ENCODE results near the gene INSRR. TPM values are rescaled to one million over a fixed set of nuclear protein-coding genes. Genes with fewer than 3 reads are reported as not detected.
A peak's percentile ranks its signal among the peaks of the same experiment; 100 is the strongest.

Gene INSRR
- polyA plus RNA-seq, 2 of the 4 experiments (the other 2 are of a cell fraction), result not detected

DNA sequence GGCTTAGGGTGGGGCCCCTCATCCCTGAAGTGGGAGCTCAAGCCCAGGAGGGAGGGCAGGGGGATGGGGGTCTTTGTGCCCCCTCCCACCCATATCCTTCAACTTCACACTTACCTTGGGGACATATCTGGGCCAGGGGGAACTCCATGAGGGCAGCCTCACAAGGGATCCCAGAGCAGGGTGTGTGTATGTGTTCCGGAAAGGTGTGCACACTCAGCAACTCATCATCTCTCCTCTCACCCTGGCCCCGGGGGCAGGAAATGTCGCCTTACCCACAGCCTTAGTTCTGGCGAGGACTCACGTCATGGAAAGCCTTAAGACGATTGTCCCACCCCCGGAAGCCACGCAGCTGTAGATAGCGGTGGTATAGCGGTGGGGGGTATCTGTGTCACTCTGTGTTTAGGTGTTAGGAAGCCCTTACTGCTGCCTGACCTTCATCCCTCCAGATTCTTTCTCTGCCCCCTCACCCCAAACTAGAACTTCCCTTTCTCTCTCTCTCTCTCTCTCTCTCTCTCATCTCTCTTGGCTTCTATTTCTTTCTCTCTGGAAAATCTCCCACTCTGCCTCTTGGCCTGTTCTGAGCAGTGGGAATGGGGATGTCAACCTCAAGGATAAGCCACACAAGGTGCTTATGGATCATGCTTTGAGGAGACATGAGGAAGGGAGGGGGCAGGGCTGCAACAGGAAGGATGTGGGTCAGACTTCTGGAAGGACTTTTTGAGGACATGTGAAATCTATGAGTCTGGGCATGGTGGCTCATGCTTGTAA, 42.2 kb downstream of the INSRR start, which contains the start of gene SH2D2A:
TSS of gene SH2D2A (minus strand) at position 288 of the 768 bp plus-strand sequence. CDS start at position 148, 140 bp downstream.
- Histone ChIP-seq H3K27ac (no peak within 1 kb of the TSS), H3K4me1 (peaks cover 24% of the 10 kb centered on the region), H3K4me2 (no peak within 1 kb of the TSS), H3K4me3 (no peak within 1 kb of the TSS), H3K9me3 (no peaks in the 10 kb centered on the region)
- ATAC-seq (no peak), FAIRE-seq (no peak), DNase-seq (ENCODE audit: low read depth in 1 of 2, low spot score in 1 of 2) (no peak)
- CTCF ChIA-PET, result interaction anchor here (1.0 to 4.8 kb wide), 5 partner anchors 21 to 104 kb away, joined by 3 to 20 read pairs (median 7); partner anchors contain the start of genes INSRR and LRRC71
- no peak for TF ChIP-seq RCOR1 (IDR thresholded peaks at IDR 0.05; ENCODE audit: low read depth, low read length)
- POLR2A ChIA-PET, result no interaction called here
- WGBS (ENCODE audit: missing lambda C conversion rate), result 73% methylated on average over 10 of the region's 10 CpGs

DNA sequence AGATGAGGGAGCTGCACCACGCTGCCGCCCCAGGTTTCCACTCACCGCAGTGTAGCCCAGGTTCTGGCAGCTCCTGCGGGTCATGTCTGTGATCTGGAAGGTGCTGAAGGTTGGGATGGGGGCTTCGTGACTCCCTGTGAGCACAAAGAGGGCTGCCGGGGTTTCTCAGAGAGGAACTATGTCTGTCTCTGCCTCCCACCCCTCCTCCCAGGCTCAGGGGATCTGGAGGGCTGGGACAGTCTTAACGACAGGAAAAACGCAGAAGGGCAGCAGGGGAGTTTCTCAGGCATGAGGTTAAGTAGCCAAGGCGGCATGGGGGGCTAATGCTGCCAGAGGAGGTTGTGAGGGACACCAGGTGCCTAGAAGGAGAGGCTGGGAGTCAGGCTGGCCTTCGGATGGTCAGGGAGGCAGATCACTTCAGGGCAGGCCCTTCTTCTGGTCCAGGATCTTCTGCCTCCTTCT, 42.9 kb downstream of the INSRR start:
- H3K4me1 ChIP-seq, result peaks cover 24% of the 10 kb centered on the region
- TF ChIP-seq ELK1 (IDR thresholded peaks at IDR 0.05; ENCODE audit: low read depth, low read length) (no peak), NPAS2 (CRISPR knock-in tag; IDR thresholded peaks at IDR 0.05; ENCODE audit: borderline replicate concordance) (no peak), ZFP36 (IDR thresholded peaks at IDR 0.05; ENCODE audit: borderline replicate concordance, partially characterized antibody) (no peak), HOXB13 (CRISPR knock-in tag; IDR thresholded peaks at IDR 0.05; ENCODE audit: low read depth) (no peak), CBX2 (IDR thresholded peaks at IDR 0.05; ENCODE audit: borderline replicate concordance, low read depth) (no peak), TFCP2L1 (CRISPR knock-in tag; IDR thresholded peaks at IDR 0.05) (no peak), RAD21 (conservative IDR thresholded peaks at IDR 0.05 in 1 of 2, IDR thresholded peaks at IDR 0.05 in 1 of 2) (no peak), HOXA7 (CRISPR knock-in tag; IDR thresholded peaks at IDR 0.05) (no peak), RFX5 (IDR thresholded peaks at IDR 0.05) (no peak), PBX3 (IDR thresholded peaks at IDR 0.05) (no peak), ESRRA (IDR thresholded peaks at IDR 0.05; ENCODE audit: borderline replicate concordance, low read length) (no peak), POLR2AphosphoS2 (conservative IDR thresholded peaks at IDR 0.05; ENCODE audit: low read length) (no peak), BCL3 (IDR thresholded peaks at IDR 0.05) (no peak)
- 63% methylated on average over 10 of the region's 10 CpGs for WGBS (ENCODE audit: missing lambda C conversion rate)
- H3K4me3 ChIP-seq, result no peak overlapping the region
- no peaks in the 10 kb centered on the region for H3K9me3 ChIP-seq
- H3K27ac ChIP-seq, result no peak overlapping the region
- FAIRE-seq, result no peak
- ChIA-PET POLR2A (no interaction called here), CTCF (interaction anchor here (1.0 to 27.2 kb wide), 4 partner anchors 20 to 104 kb away, joined by 3 to 480 read pairs (median 12); partner anchors contain the start of genes INSRR, LRRC71 and NTRK1)
- no peak for DNase-seq (ENCODE audit: low read depth in 1 of 2, low spot score in 1 of 2)
- ATAC-seq, result no peak
- no peak overlapping the region for H3K4me2 ChIP-seq

DNA sequence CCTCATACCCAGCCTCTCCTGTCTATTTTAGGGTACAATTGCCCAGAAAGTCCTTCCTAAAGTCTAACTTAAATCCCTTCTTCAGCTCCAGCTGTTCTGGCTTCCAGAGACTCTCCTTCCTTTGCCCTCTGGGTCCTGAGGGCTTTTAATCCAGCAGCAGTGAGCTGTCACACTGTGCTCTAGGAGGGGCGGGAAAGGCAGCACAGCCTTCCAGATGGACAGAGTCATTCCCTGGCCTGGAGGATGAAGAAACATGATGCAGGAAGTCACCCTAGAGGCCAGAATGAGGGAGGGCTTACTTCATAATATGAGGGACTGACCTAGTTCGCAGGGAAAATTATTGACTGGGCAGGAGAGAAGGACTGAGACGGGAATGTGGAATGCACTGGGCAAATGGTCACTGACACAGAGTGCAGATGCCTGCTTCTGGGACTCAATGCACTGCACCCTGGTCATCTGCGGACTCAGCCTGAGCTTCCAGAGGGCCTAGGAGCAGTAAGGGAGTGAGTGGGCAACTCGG, 43.5 kb downstream of the INSRR start:
- no peaks in the 10 kb centered on the region for H3K9me3 ChIP-seq
- ATAC-seq (peak; percentile 33 to 37; a peak in 5 of 6 replicates), DNase-seq (ENCODE audit: low read depth in 1 of 2, low spot score in 1 of 2) (peak; percentile 27 to 34), FAIRE-seq (no peak)
- TF ChIP-seq SMC3 (IDR thresholded peaks at IDR 0.05) (no peak), MYC (IDR thresholded peaks at IDR 0.05; ENCODE audit: borderline replicate concordance, low read length) (no peak), SREBF2 (IDR thresholded peaks at IDR 0.05) (no peak), POLR2AphosphoS2 (conservative IDR thresholded peaks at IDR 0.05; ENCODE audit: low read length) (no peak), EHF (CRISPR knock-in tag; IDR thresholded peaks at IDR 0.05) (no peak)
- 74% methylated on average over 5 of the region's 5 CpGs for WGBS (ENCODE audit: missing lambda C conversion rate)
- H3K4me3 ChIP-seq, result no peak overlapping the region
- peaks cover 24% of the 10 kb centered on the region for H3K4me1 ChIP-seq
- H3K4me2 ChIP-seq, result no peak overlapping the region; the same call in 2 of the 3 replicates
- ChIA-PET CTCF (interaction anchor here (0.8 to 27.2 kb wide), 6 partner anchors 10 to 89 kb away, joined by 3 to 480 read pairs (median 20); partner anchors contain the start of genes INSRR and NTRK1), POLR2A (no interaction called here)
- peak overlapping the region in 1 of 2 experiments; percentile 86; a peak in 2 of 6 replicates for H3K27ac ChIP-seq

All from A549 (cell line).